HEK293 (cell line): ENCODE data around the gene TRAPPC12.

Source experiments
- CTCF ChIA-PET: fragments of 350-600 bp; formaldehyde crosslinking; extraction: SDS; loops from one replicate; lab custom pipeline; 2021; ENCODE audit warnings: antibody characterized with exemption; lab: Yijun Ruan, JAX
- POLR2A ChIA-PET: fragments of 300-600 bp; formaldehyde crosslinking; extraction: SDS; loops from one replicate; lab custom pipeline; 2020; ENCODE audit warnings: antibody characterized with exemption, inconsistent platforms; lab: Yijun Ruan, JAX
- H3K27ac ChIP-seq: fragments of 200-500 bp; sonication (Bioruptor generic); 2 replicates; pipeline ENCODE4 v1.5.1; 2014; ENCODE audit warnings: low read depth, low read length, control low read depth, inconsistent platforms; ENCODE audit errors: extremely low read depth
- H3K36me3 ChIP-seq, 2 experiments: fragments of 200-500 bp in 1 of 2; sonication (Bioruptor generic) in 1 of 2; 1 replicate in 1 of 2; 2 replicates in 1 of 2; pipeline ENCODE4 v1.5.1; 2014 to 2017; ENCODE audit warnings: inconsistent platforms in 2 of 2, low read length in 2 of 2; ENCODE audit not compliant: control insufficient read depth in 2 of 2, insufficient read depth in 1 of 2
- H3K4me1 ChIP-seq: fragments of 200-500 bp; sonication (Bioruptor generic); 2 replicates; pipeline ENCODE4 v1.5.1; 2014; ENCODE audit warnings: mild to moderate bottlenecking, low read length, inconsistent platforms; ENCODE audit not compliant: control insufficient read depth, insufficient read depth
- H3K4me3 ChIP-seq: 2 replicates; pipeline ENCODE4 v1.5.1; 2011; ENCODE audit warnings: low read depth, mild to moderate bottlenecking, control low read depth, low read length, moderate library complexity
- H3K9me3 ChIP-seq: fragments of 200-500 bp; sonication (Bioruptor generic); 2 replicates; pipeline ENCODE4 v1.5.1; 2014; ENCODE audit warnings: low read depth, low read length, inconsistent platforms; ENCODE audit not compliant: control insufficient read depth, insufficient read depth
- BCL11B ChIP-seq: fragments of 450-650 bp; formaldehyde crosslinking; IDR thresholded peaks from 2 replicates; pipeline ENCODE4 v1.5.1; 2016; ENCODE audit warnings: low read depth, missing biosample characterization, missing genetic modification characterization
- KLF10 ChIP-seq: fragments of 450-650 bp; IDR thresholded peaks from 2 replicates; pipeline ENCODE4 v1.5.1; 2018; ENCODE audit warnings: missing biosample characterization, mild to moderate bottlenecking, missing genetic modification characterization
- ZBTB26 ChIP-seq: fragments of 450-650 bp; formaldehyde crosslinking; optimal IDR thresholded peaks from 2 replicates; pipeline ENCODE3; 2016; ENCODE audit warnings: missing biosample characterization, mild to moderate bottlenecking, missing genetic modification characterization
- ZBTB7A ChIP-seq: fragments of 450-650 bp; formaldehyde crosslinking; IDR thresholded peaks from 2 replicates; pipeline ENCODE4 v1.5.1; 2016; ENCODE audit warnings: low read depth, missing biosample characterization, missing genetic modification characterization
- ZIC2 ChIP-seq: fragments of 450-650 bp; formaldehyde crosslinking; IDR thresholded peaks from 2 replicates; pipeline ENCODE4 v1.5.1; 2016; ENCODE audit warnings: missing biosample characterization, missing genetic modification characterization
- ZNF239 ChIP-seq: fragments of 450-650 bp; formaldehyde crosslinking; IDR thresholded peaks from 2 replicates; pipeline ENCODE4 v1.5.1; 2016; ENCODE audit warnings: missing biosample characterization, missing genetic modification characterization
- ZNF362 ChIP-seq: fragments of 450-650 bp; formaldehyde crosslinking; IDR thresholded peaks from 2 replicates; pipeline ENCODE4 v1.5.1; 2016; ENCODE audit warnings: missing biosample characterization, missing genetic modification characterization
- ZNF416 ChIP-seq: fragments of 450-650 bp; formaldehyde crosslinking; IDR thresholded peaks from 2 replicates; pipeline ENCODE4 v1.5.1; 2016; ENCODE audit warnings: missing biosample characterization, missing genetic modification characterization
- ZNF596 ChIP-seq: fragments of 450-650 bp; IDR thresholded peaks from 2 replicates; pipeline ENCODE4 v1.5.0; 2018; ENCODE audit warnings: missing biosample characterization, mild to moderate bottlenecking, missing genetic modification characterization, moderate library complexity
- ZNF677 ChIP-seq: fragments of 450-650 bp; IDR thresholded peaks from 2 replicates; pipeline ENCODE4 v1.5.0; 2018; ENCODE audit warnings: missing biosample characterization, mild to moderate bottlenecking, missing genetic modification characterization, moderate library complexity
- ZNF692 ChIP-seq: fragments of 450-650 bp; formaldehyde crosslinking; IDR thresholded peaks from 2 replicates; pipeline ENCODE4 v1.5.1; 2016; ENCODE audit warnings: missing biosample characterization, missing genetic modification characterization
- ZNF707 ChIP-seq: fragments of 450-650 bp; formaldehyde crosslinking; IDR thresholded peaks from 2 replicates; pipeline ENCODE4 v1.5.1; 2016; ENCODE audit warnings: missing biosample characterization, missing genetic modification characterization
- TF ChIP-seq, protein P1 (sequence below): fragments of 450-650 bp; formaldehyde crosslinking; IDR thresholded peaks from 2 replicates; pipeline ENCODE4 v1.5.1; 2016; ENCODE audit warnings: missing biosample characterization, missing genetic modification characterization
- TF ChIP-seq, protein P2 (sequence below): fragments of 450-650 bp; formaldehyde crosslinking; IDR thresholded peaks from 2 replicates; pipeline ENCODE4 v1.5.1; 2016; ENCODE audit warnings: missing biosample characterization, missing genetic modification characterization, low read depth
- TF ChIP-seq, protein P3 (sequence below): fragments of 450-650 bp; formaldehyde crosslinking; IDR thresholded peaks from 2 replicates; pipeline ENCODE4 v1.5.1; 2017; ENCODE audit warnings: missing biosample characterization, missing genetic modification characterization
- TF ChIP-seq, protein P4 (sequence below): fragments of 450-650 bp; formaldehyde crosslinking; IDR thresholded peaks from 2 replicates; pipeline ENCODE4 v1.5.1; 2016; ENCODE audit warnings: missing biosample characterization, missing genetic modification characterization
- TF ChIP-seq, protein P5 (sequence below): fragments of 450-650 bp; formaldehyde crosslinking; IDR thresholded peaks from 2 replicates; pipeline ENCODE4 v1.5.1; 2016; ENCODE audit warnings: missing biosample characterization, missing genetic modification characterization

TRAPPC12 gene

DNA sequence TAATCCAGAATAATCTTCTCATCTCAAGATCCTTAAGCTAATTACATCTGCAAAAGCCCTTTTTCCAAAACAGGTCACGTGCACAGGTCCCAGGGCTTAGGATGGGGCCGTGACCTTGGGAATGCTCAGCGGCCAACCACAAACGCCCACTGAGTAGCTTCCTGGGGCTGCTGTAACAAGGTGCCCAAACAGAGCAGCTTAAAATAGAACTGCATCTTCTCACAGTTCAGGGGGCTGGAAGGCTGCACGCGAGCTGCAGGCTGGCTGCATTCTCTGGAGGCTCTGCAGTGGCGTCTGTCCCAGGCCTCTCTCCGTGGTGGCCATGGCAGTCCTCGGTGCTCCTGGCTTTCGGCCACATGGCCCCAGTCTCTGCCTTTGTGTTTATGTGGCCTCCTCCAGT, 107.9 kb downstream of the TRAPPC12 start (continued):
- TF ChIP-seq, protein P1, sequence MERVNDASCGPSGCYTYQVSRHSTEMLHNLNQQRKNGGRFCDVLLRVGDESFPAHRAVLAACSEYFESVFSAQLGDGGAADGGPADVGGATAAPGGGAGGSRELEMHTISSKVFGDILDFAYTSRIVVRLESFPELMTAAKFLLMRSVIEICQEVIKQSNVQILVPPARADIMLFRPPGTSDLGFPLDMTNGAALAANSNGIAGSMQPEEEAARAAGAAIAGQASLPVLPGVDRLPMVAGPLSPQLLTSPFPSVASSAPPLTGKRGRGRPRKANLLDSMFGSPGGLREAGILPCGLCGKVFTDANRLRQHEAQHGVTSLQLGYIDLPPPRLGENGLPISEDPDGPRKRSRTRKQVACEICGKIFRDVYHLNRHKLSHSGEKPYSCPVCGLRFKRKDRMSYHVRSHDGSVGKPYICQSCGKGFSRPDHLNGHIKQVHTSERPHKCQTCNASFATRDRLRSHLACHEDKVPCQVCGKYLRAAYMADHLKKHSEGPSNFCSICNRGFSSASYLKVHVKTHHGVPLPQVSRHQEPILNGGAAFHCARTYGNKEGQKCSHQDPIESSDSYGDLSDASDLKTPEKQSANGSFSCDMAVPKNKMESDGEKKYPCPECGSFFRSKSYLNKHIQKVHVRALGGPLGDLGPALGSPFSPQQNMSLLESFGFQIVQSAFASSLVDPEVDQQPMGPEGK: no peak
- no peak for TF ChIP-seq ZNF707 (tag by site-specific recombination)
- TF ChIP-seq, protein P2, sequence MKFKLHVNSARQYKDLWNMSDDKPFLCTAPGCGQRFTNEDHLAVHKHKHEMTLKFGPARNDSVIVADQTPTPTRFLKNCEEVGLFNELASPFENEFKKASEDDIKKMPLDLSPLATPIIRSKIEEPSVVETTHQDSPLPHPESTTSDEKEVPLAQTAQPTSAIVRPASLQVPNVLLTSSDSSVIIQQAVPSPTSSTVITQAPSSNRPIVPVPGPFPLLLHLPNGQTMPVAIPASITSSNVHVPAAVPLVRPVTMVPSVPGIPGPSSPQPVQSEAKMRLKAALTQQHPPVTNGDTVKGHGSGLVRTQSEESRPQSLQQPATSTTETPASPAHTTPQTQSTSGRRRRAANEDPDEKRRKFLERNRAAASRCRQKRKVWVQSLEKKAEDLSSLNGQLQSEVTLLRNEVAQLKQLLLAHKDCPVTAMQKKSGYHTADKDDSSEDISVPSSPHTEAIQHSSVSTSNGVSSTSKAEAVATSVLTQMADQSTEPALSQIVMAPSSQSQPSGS (tag by site-specific recombination): no peak
- TF ChIP-seq, protein P3, sequence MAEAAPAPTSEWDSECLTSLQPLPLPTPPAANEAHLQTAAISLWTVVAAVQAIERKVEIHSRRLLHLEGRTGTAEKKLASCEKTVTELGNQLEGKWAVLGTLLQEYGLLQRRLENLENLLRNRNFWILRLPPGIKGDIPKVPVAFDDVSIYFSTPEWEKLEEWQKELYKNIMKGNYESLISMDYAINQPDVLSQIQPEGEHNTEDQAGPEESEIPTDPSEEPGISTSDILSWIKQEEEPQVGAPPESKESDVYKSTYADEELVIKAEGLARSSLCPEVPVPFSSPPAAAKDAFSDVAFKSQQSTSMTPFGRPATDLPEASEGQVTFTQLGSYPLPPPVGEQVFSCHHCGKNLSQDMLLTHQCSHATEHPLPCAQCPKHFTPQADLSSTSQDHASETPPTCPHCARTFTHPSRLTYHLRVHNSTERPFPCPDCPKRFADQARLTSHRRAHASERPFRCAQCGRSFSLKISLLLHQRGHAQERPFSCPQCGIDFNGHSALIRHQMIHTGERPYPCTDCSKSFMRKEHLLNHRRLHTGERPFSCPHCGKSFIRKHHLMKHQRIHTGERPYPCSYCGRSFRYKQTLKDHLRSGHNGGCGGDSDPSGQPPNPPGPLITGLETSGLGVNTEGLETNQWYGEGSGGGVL: no peak
- no peak for TF ChIP-seq KLF10 (tag by site-specific recombination)

GRCh38 chr2:3488061-3488531, 108.6 kb downstream of the TRAPPC12 start:
- CTCF ChIA-PET: no interaction called here
- TF ChIP-seq ZNF692 (tag by site-specific recombination) (no peak), ZNF677 (no peak), ZBTB26 (tag by site-specific recombination) (no peak), ZNF596 (tag by site-specific recombination) (no peak), ZNF239 (tag by site-specific recombination) (no peak), ZBTB7A (tag by site-specific recombination) (no peak), ZIC2 (tag by site-specific recombination) (no peak), ZNF416 (no peak), ZNF362 (no peak), BCL11B (tag by site-specific recombination) (no peak)
- TF ChIP-seq, protein P4, sequence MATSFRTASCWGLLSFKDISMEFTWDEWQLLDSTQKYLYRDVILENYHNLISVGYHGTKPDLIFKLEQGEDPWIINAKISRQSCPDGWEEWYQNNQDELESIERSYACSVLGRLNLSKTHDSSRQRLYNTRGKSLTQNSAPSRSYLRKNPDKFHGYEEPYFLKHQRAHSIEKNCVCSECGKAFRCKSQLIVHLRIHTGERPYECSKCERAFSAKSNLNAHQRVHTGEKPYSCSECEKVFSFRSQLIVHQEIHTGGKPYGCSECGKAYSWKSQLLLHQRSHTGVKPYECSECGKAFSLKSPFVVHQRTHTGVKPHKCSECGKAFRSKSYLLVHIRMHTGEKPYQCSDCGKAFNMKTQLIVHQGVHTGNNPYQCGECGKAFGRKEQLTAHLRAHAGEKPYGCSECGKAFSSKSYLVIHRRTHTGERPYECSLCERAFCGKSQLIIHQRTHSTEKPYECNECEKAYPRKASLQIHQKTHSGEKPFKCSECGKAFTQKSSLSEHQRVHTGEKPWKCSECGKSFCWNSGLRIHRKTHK: no peak
- TF ChIP-seq, protein P5, sequence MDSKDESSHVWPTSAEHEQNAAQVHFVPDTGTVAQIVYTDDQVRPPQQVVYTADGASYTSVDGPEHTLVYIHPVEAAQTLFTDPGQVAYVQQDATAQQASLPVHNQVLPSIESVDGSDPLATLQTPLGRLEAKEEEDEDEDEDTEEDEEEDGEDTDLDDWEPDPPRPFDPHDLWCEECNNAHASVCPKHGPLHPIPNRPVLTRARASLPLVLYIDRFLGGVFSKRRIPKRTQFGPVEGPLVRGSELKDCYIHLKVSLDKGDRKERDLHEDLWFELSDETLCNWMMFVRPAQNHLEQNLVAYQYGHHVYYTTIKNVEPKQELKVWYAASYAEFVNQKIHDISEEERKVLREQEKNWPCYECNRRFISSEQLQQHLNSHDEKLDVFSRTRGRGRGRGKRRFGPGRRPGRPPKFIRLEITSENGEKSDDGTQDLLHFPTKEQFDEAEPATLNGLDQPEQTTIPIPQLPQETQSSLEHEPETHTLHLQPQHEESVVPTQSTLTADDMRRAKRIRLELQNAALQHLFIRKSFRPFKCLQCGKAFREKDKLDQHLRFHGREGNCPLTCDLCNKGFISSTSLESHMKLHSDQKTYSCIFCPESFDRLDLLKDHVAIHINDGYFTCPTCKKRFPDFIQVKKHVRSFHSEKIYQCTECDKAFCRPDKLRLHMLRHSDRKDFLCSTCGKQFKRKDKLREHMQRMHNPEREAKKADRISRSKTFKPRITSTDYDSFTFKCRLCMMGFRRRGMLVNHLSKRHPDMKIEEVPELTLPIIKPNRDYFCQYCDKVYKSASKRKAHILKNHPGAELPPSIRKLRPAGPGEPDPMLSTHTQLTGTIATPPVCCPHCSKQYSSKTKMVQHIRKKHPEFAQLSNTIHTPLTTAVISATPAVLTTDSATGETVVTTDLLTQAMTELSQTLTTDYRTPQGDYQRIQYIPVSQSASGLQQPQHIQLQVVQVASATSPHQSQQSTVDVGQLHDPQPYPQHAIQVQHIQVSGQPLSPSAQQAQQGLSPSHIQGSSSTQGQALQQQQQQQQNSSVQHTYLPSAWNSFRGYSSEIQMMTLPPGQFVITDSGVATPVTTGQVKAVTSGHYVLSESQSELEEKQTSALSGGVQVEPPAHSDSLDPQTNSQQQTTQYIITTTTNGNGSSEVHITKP (tag by site-specific recombination): no peak
- Histone ChIP-seq H3K4me1 (no peaks in the 10 kb centered on the region), H3K27ac (no peak overlapping the region), H3K4me3 (no peak overlapping the region), H3K9me3 (no peaks in the 10 kb centered on the region), H3K36me3 (no peaks in the 10 kb centered on the region)
- POLR2A ChIA-PET: interaction anchor here (0.5 kb wide), 1 partner anchor 31 kb away, joined by 3 read pairs; no protein-coding TSS in a partner anchor
